Testis (tissue), 3 donors: ENCODE results near the gene ADM5. TPM values are rescaled to one million over a fixed set of nuclear protein-coding genes. Genes with fewer than 3 reads are reported as not detected.

Experiments used
- DNase-seq: peaks from one replicate; pipeline ENCODE4 v3.0.0-alpha.2; 2019
- H3K27ac ChIP-seq, 2 donors: fragments of 200-600 bp; sonication (generic); one replicate each; pipeline ENCODE4 v1.5.1; 2019
- H3K27me3 ChIP-seq: fragments of 200-600 bp; sonication (generic); one replicate; pipeline ENCODE4 v1.5.1; 2019
- H3K36me3 ChIP-seq: fragments of 200-600 bp; sonication (generic); one replicate; pipeline ENCODE4 v1.5.1; 2017; ENCODE audit warnings: low read depth; ENCODE audit errors: missing control alignments
- H3K4me1 ChIP-seq: fragments of 200-600 bp; sonication (generic); one replicate; pipeline ENCODE4 v1.5.1; 2019
- H3K4me3 ChIP-seq, 2 donors: fragments of 200-600 bp; sonication (generic); one replicate each; pipeline ENCODE4 v1.5.1; 2017 to 2019
- H3K9me3 ChIP-seq: fragments of 200-600 bp; sonication (generic); one replicate; pipeline ENCODE4 v1.5.1; 2017
- POLR2A ChIP-seq: fragments of 450-650 bp; IDR thresholded peaks from one replicate; pipeline ENCODE4 v1.6.1; 2017; ENCODE audit warnings: antibody characterized with exemption, mild to moderate bottlenecking, moderate library complexity
- WGBS, 2 donors: methylation state at CpG; one replicate each; pipeline ENCODE4 v1.1.5; 2018; 5-methylcytosine and 5-hydroxymethylcytosine counted together
- intact Hi-C: fragments of 100-400 bp; cut with DNase I; formaldehyde crosslinking; loops from one replicate; pipeline ENCODE4 v1.15.1; 2023; ENCODE audit warnings: low total_unique reads
- polyA plus RNA-seq: library from polyadenylated mRNA; stranded (reverse); fragments of 350-450 nt; fragmentation: Illumina TruSeq; extraction: RNeasy Lipid Tissue Mini Kit (QIAGEN cat#74804); gene quantifications from one replicate; pipeline ENCODE4 v1.2.3, GENCODE V29; 2014; ENCODE audit warnings: low read depth, low replicate concordance; ENCODE audit not compliant: insufficient read depth
- total RNA-seq, 2 donors: library from RNA; depleted of rRNA; stranded (reverse); fragments of >200 nt; gene quantifications; one replicate each; pipeline ENCODE4 v1.2.3, GENCODE V29; 2016
- TF ChIP-seq, protein P1 (sequence below), 3 experiments: fragments of 450-650 bp in 2 of 3; fragments of 200-600 bp in 1 of 3; sonication (generic) in 1 of 3; IDR thresholded peaks; one replicate each; pipeline ENCODE4 v1.5.1; 2016 to 2019; ENCODE audit warnings: antibody characterized with exemption in 3 of 3, mild to moderate bottlenecking in 2 of 3, moderate library complexity in 1 of 3

The ADM5 gene
- total and polyA plus RNA-seq, 3 donors from 2014 or later = 2.2 to 5.0 (median 2.9) TPM

GRCh38 chr19:49690656-49691242 is 1.4 kb downstream of the ADM5 start, which contains the start of gene CPT1C:
TSS of gene CPT1C (plus strand) at chr19:49691116. CDS start at chr19:49692253, 1,137 bp downstream.
- WGBS, 2 donors = 5 to 13% methylated on average over 31 to 38 of the region's 38 CpGs
- peak; percentile 82 for DNase-seq
- TF ChIP-seq, protein P1, sequence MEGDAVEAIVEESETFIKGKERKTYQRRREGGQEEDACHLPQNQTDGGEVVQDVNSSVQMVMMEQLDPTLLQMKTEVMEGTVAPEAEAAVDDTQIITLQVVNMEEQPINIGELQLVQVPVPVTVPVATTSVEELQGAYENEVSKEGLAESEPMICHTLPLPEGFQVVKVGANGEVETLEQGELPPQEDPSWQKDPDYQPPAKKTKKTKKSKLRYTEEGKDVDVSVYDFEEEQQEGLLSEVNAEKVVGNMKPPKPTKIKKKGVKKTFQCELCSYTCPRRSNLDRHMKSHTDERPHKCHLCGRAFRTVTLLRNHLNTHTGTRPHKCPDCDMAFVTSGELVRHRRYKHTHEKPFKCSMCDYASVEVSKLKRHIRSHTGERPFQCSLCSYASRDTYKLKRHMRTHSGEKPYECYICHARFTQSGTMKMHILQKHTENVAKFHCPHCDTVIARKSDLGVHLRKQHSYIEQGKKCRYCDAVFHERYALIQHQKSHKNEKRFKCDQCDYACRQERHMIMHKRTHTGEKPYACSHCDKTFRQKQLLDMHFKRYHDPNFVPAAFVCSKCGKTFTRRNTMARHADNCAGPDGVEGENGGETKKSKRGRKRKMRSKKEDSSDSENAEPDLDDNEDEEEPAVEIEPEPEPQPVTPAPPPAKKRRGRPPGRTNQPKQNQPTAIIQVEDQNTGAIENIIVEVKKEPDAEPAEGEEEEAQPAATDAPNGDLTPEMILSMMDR (IDR thresholded peaks at IDR 0.05) = no peak
- no peak for TF ChIP-seq POLR2A
- H3K27ac ChIP-seq = peak within 1 kb of the TSS; percentile 45 to 84
- no peaks in the 10 kb centered on the region for H3K36me3 ChIP-seq
- H3K9me3 ChIP-seq = no peaks in the 10 kb centered on the region
- peaks cover 22% of the 10 kb centered on the region for H3K4me1 ChIP-seq
- H3K4me3 ChIP-seq = peak within 1 kb of the TSS; percentile 47 to 56
- no peaks in the 10 kb centered on the region for H3K27me3 ChIP-seq
- intact Hi-C loops = no loop called here

DNA sequence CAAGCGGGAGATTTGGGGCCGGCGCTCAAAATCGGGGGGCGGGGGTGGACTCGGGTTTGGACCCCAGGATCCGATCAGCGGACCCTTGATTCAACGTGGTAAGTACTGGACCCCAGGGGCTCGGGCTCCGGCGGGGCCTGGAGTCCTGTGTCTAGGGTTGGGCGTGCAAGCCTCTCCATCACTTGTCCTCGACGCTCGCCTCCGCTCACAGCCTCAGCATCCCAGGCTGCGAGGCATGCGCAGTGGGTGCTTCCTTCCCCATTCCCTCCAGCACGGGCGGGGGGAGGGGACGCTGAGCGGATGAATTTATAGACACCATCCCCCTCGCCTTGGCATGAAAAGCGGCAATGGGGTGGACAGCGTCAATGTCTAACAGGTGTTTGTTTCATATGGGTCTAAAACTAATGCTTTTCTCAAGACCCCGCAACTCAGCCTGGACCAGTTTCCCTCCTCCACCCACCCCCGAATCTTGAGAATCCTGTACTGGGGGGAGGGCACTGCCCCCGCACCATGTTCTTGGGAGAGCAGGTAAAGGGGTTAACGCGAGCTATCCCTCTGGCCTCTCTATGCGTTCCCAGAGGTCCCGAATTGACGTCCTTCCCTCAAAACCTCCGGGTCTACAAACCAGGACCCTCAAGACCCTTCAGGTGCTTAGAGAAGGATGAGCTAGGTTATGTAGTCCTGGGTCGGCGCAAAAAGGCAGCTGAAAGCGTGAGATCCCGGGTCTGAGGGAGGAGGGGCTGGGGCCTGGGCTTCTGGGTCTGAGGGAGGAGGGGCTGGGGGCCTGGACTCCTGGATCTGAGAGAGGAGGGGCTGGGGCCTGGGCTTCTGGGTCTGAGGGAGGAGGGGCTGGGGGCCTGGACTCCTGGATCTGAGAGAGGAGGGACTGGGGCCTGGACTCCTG is 2.1 kb downstream of the ADM5 start:
- peaks cover 16% of the 10 kb centered on the region for H3K4me1 ChIP-seq
- TF ChIP-seq, protein P1 (IDR thresholded peaks at IDR 0.05) = no peak
- no peak for TF ChIP-seq POLR2A
- peak; percentile 69 for DNase-seq
- H3K36me3 ChIP-seq = no peaks in the 10 kb centered on the region
- 9 to 16% methylated on average over 34 to 39 of the region's 39 CpGs for WGBS, 2 donors
- H3K9me3 ChIP-seq = no peaks in the 10 kb centered on the region
- H3K27me3 ChIP-seq = no peaks in the 10 kb centered on the region
- H3K27ac ChIP-seq = peak overlapping the region in 1 of 2 donors; percentile 84
- peak overlapping the region; percentile 47 to 56 for H3K4me3 ChIP-seq
- intact Hi-C loops = no loop called here

GRCh38 chr19:49692147-49692506 is 2.7 kb downstream of the ADM5 start:
- Histone ChIP-seq H3K4me3 (peak overlapping the region; percentile 47 to 56), H3K27ac (no peak overlapping the region), H3K4me1 (peaks cover 16% of the 10 kb centered on the region), H3K36me3 (no peaks in the 10 kb centered on the region), H3K9me3 (no peaks in the 10 kb centered on the region), H3K27me3 (no peaks in the 10 kb centered on the region)
- intact Hi-C loops = no loop called here
- 45% methylated on average over 7 to 16 of the region's 16 CpGs for WGBS, 2 donors
- DNase-seq = no peak
- no peak for TF ChIP-seq POLR2A
- TF ChIP-seq, protein P1 (IDR thresholded peaks at IDR 0.05) = no peak

DNA sequence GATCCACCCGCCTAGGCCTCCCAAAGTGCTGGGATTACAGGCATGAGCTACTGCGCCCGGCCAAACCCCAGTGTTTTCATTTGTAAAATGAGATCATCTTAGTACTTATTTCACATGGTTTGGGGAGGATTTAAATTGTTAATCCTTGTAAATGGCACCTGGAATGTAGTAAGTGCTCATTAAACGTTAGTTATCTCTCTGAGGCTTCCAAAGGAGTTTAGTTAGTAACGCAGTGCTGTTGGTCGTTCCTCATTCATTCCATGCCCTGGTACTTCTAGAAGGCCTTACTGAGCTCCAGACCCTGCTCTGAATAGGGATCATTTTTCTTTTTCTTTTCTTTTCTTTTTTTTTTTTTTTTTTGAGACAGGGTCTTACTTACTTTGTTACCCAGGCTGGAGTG is 6.7 kb downstream of the ADM5 start:
- intact Hi-C loops = no loop called here
- DNase-seq = no peak
- 94 to 96% methylated on average over 6 of the region's 6 CpGs for WGBS, 2 donors
- H3K36me3 ChIP-seq = no peaks in the 10 kb centered on the region
- H3K9me3 ChIP-seq = no peaks in the 10 kb centered on the region
- no peak overlapping the region for H3K27ac ChIP-seq
- H3K27me3 ChIP-seq = no peaks in the 10 kb centered on the region
- peaks cover 6% of the 10 kb centered on the region for H3K4me1 ChIP-seq
- TF ChIP-seq, protein P1 (IDR thresholded peaks at IDR 0.05) = no peak
- no peak for TF ChIP-seq POLR2A
- no peak overlapping the region for H3K4me3 ChIP-seq
